Measurements from ENCODE around the gene CES4A. TPM values are rescaled to one million over a fixed set of nuclear protein-coding genes. Genes with fewer than 3 reads are reported as not detected.

Gene CES4A
- total RNA-seq, 1 experiment from 2014 or later, result 1.9 TPM

- H3K4me1 ChIP-seq (ENCODE audit: insufficient read depth, low read length), result no peaks in the 10 kb centered on the region
- TF ChIP-seq CTCF (conservative IDR thresholded peaks at IDR 0.05), result peak; percentile 95
- H3K9me3 ChIP-seq (ENCODE audit: control insufficient read depth, low read depth, low read length), result no peaks in the 10 kb centered on the region
- H3K23me2 ChIP-seq (ENCODE audit: insufficient read length, low read depth, low read length, poor library complexity, severe bottlenecking), result peaks cover 6% of the 10 kb centered on the region
- H4K20me1 ChIP-seq (ENCODE audit: control insufficient read depth, insufficient read depth, insufficient read length), result no peaks in the 10 kb centered on the region
- no peak overlapping the region for H3K14ac ChIP-seq (ENCODE audit: insufficient read depth, low read length)
- H2BK20ac ChIP-seq (ENCODE audit: low read depth, low read length, poor library complexity, severe bottlenecking), result no peak overlapping the region
- H3K56ac ChIP-seq (ENCODE audit: insufficient read length, low read depth, low read length), result no peak overlapping the region
- H2BK120ac ChIP-seq (ENCODE audit: low read depth, low read length, poor library complexity, severe bottlenecking), result no peak overlapping the region
- no peak overlapping the region for H3K4ac ChIP-seq (ENCODE audit: low read depth, low read length)
- H4K91ac ChIP-seq (ENCODE audit: insufficient read length, low read depth, low read length), result no peak overlapping the region
- H4K5ac ChIP-seq (ENCODE audit: insufficient read length, low read depth, low read length), result no peak overlapping the region
- no peak overlapping the region for H2BK15ac ChIP-seq (ENCODE audit: low read depth, low read length)
- Mint-ChIP-seq H3K9me3 (no peaks in the 10 kb centered on the region), H3K4me3 (peak overlapping the region in 1 of 2 experiments; percentile 29; a peak in 1 of 5 replicates), H3K4me1 (peaks cover 7 to 12% of the 10 kb centered on the region in 2 experiments; a peak in 3 of 4 replicates), H3K36me3 (ENCODE audit: insufficient read depth in 1 of 3, low read depth in 3 of 3) (no peaks in the 10 kb centered on the region), H3K27me3 (ENCODE audit: low read depth) (peaks cover 35% of the 10 kb centered on the region), H3K27ac (no peak overlapping the region)
- H3K23ac ChIP-seq (ENCODE audit: insufficient read length, low read depth, low read length), result no peak overlapping the region
- WGBS (ENCODE audit: extremely low coverage, insufficient read length, low lambda C conversion rate), result no CpG with 5 or more reads among the region's 6 CpGs
- no peak overlapping the region for H4K8ac ChIP-seq (replicated peaks; ENCODE audit: insufficient read length, low read depth, low read length)
- H2AFZ ChIP-seq (ENCODE audit: low read length), result no peak overlapping the region
- H3T11ph ChIP-seq (ENCODE audit: low read length), result no peak overlapping the region
- H3K4me2 ChIP-seq (ENCODE audit: insufficient read depth, insufficient read length, low read length), result no peak overlapping the region
- H3K9ac ChIP-seq (ENCODE audit: extremely low read depth, insufficient read length, low read length), result no peak overlapping the region
- H2AK5ac ChIP-seq (ENCODE audit: insufficient read length, low read length), result no peak overlapping the region
- no peak overlapping the region for H2BK5ac ChIP-seq (ENCODE audit: insufficient read length, low read length)
- no peaks in the 10 kb centered on the region for H3K79me2 ChIP-seq (ENCODE audit: insufficient read depth, low read length)
- no peak overlapping the region for H3K18ac ChIP-seq (ENCODE audit: insufficient read length, low read depth, low read length)
- H3K27ac ChIP-seq (ENCODE audit: insufficient read length, low read depth, low read length), result no peak overlapping the region
- H2BK12ac ChIP-seq (ENCODE audit: insufficient read length, low read depth, low read length), result no peak overlapping the region
- peak; percentile 96 for DNase-seq
- peaks cover 16% of the 10 kb centered on the region; the same call in 1 of the 2 replicates for H3K27me3 ChIP-seq (ENCODE audit: insufficient read depth, low read length)
- no peaks in the 10 kb centered on the region for H3K79me1 ChIP-seq (ENCODE audit: insufficient read depth, low read depth, low read length, poor library complexity, severe bottlenecking)
Measured at GRCh38 chr16:67017810-67018488, 29.6 kb downstream of the CES4A start.

All from H9 (cell line).